Upper lobe of right lung (tissue), 1 donor: Measurements from ENCODE around the gene FOXJ3. TPM values are rescaled to one million over a fixed set of nuclear protein-coding genes. Genes with fewer than 3 reads are reported as not detected.

ENCODE experiments used
- ATAC-seq: fragments of 200-7000 bp; cut with Tn5 transposase; one replicate; pipeline ENCODE4 v1.9.1; 2020; ENCODE audit warnings: mild to moderate bottlenecking, moderate library complexity
- DNase-seq: peaks from one replicate; pipeline ENCODE4 v3.0.0-alpha.2; 2020
- H3K27ac ChIP-seq: fragments of 200-600 bp; one replicate; pipeline ENCODE4 v1.8.0; 2022
- H3K27me3 ChIP-seq: fragments of 200-600 bp; one replicate; pipeline ENCODE4 v1.8.0; 2022; ENCODE audit warnings: mild to moderate bottlenecking
- H3K36me3 ChIP-seq: fragments of 200-600 bp; one replicate; pipeline ENCODE4 v1.8.0; 2022
- H3K4me1 ChIP-seq: fragments of 200-600 bp; one replicate; pipeline ENCODE4 v1.8.0; 2022
- H3K4me3 ChIP-seq: fragments of 200-600 bp; one replicate; pipeline ENCODE4 v1.8.0; 2022; ENCODE audit warnings: mild to moderate bottlenecking
- H3K9me3 ChIP-seq: fragments of 200-600 bp; one replicate; pipeline ENCODE4 v1.8.0; 2022
- intact Hi-C: fragments of 100-400 bp; cut with DNase I; formaldehyde crosslinking; loops from one replicate; pipeline ENCODE4 v1.11.0; 2022
- total RNA-seq: library from RNA; stranded (reverse); fragmentation: NEBNext Ultra II Directional; extraction: Animal tissue kit (Norgen Biotek cat#: 25700); gene quantifications from one replicate; pipeline ENCODE4 v1.2.1, GENCODE V29; 2021
- TF ChIP-seq, protein P1 (sequence below): fragments of 200-600 bp; IDR thresholded peaks from one replicate; pipeline ENCODE4 v1.8.0; 2022; ENCODE audit warnings: antibody characterized with exemption
- donor health status: DM: no; HTN: yes; CAD: no; lungs with severe emphysema.

Gene FOXJ3
- total RNA-seq, 1 donor from 2014 or later: 47.0 TPM

DNA sequence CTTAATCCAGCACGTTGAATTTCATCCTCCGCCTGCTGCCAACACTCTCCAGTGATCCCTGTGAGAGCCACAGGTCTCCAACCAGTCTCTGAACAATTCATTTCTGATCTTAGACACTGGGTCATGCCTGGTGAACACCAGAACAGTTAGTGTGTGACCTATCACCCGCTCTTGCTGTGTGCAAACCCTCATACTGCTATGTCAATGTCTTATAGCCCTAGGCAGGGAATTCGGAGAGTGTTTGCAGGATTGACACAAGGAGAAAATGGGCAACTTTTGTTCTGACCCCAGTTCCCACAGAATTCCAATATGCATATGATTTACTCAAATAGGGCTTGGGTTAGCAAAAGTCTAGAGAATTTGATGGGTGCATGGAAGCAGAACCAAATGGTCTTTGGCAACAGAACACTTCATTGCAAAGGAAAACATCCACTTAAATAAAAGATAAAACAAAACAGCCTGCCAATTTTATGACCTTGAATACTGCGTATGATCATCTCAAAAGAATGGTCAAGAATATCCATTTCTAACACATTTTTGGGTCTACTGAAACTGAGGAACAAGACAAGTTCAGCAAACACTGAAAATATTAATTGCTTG is 204.9 kb downstream of the FOXJ3 start:
- DNase-seq (no peak), ATAC-seq (no peak)
- H3K4me1 ChIP-seq: no peaks in the 10 kb centered on the region
- H3K36me3 ChIP-seq: no peaks in the 10 kb centered on the region
- no peaks in the 10 kb centered on the region for H3K9me3 ChIP-seq
- intact Hi-C loops: no loop called here
- H3K27me3 ChIP-seq: no peaks in the 10 kb centered on the region
- H3K4me3 ChIP-seq: no peak overlapping the region
- H3K27ac ChIP-seq: no peak overlapping the region
- TF ChIP-seq, protein P1, sequence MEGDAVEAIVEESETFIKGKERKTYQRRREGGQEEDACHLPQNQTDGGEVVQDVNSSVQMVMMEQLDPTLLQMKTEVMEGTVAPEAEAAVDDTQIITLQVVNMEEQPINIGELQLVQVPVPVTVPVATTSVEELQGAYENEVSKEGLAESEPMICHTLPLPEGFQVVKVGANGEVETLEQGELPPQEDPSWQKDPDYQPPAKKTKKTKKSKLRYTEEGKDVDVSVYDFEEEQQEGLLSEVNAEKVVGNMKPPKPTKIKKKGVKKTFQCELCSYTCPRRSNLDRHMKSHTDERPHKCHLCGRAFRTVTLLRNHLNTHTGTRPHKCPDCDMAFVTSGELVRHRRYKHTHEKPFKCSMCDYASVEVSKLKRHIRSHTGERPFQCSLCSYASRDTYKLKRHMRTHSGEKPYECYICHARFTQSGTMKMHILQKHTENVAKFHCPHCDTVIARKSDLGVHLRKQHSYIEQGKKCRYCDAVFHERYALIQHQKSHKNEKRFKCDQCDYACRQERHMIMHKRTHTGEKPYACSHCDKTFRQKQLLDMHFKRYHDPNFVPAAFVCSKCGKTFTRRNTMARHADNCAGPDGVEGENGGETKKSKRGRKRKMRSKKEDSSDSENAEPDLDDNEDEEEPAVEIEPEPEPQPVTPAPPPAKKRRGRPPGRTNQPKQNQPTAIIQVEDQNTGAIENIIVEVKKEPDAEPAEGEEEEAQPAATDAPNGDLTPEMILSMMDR: no peak

DNA sequence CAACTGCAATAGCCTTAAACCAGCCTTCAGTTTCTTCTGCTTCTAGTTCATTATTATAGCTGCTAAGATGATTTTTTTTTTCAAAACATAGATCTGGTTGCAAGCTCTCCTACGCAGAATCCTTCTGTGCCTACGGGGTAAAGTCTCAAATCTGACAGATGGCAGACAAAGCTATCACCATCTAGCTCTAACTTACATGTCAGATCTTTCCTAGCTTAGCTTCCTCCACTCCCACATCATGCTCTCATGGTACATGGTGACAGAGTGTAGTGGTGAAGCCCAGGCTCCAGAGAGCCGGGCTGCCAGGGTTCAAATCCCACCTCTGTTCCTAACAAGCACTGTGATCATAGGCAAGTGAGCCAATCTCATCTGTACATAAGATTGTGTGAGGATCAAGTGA is 206.1 kb downstream of the FOXJ3 start:
- Histone ChIP-seq H3K36me3 (no peaks in the 10 kb centered on the region), H3K27me3 (no peaks in the 10 kb centered on the region), H3K27ac (no peak overlapping the region), H3K4me1 (no peaks in the 10 kb centered on the region), H3K4me3 (no peak overlapping the region), H3K9me3 (no peaks in the 10 kb centered on the region)
- intact Hi-C loops: no loop called here
- TF ChIP-seq, protein P1: no peak
- ATAC-seq: no peak
- no peak for DNase-seq

DNA sequence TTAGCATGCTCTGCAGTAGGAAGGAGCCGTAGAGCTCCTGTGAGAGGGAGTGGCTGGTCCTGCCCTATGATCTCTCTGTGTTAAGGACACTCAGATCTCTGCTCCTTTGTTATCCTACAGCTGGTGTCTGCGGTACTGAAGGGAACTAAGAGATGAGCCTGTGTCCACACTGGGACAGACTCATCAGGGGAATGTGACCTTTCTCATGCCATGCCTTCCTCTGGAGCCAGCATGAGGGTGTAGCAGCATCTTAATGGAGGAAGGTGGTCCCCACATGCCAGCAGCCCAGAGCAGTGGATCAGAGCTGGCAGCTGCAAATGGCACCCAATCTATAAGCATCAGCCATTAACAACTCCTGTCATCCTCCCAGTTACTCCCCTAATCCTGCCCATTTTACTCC is 206.5 kb downstream of the FOXJ3 start:
- ATAC-seq (no peak), DNase-seq (no peak)
- Histone ChIP-seq H3K4me1 (no peaks in the 10 kb centered on the region), H3K4me3 (no peak overlapping the region), H3K9me3 (no peaks in the 10 kb centered on the region), H3K27me3 (no peaks in the 10 kb centered on the region), H3K36me3 (no peaks in the 10 kb centered on the region), H3K27ac (no peak overlapping the region)
- TF ChIP-seq, protein P1: no peak
- intact Hi-C loops: no loop called here

DNA sequence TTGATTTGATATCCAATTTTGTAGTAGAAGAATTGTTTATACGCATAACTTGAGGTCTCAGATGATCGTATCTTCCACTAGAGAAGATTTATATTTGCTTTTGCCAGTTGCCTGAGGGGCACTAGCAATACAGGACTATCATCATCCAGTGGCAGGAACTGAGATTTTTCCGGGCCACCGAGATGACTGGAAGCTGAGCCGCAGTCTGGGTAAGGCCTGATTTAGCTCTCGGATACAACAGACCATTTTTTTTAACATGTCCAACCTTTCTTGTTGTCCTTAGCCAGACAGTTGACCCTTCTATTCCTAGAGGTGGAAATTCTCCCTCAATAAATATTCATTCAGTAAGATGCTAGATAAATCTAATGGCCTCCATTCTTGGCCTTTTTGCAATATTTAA is 207.3 kb downstream of the FOXJ3 start:
- intact Hi-C loops: no loop called here
- TF ChIP-seq, protein P1: no peak
- DNase-seq (no peak), ATAC-seq (no peak)
- Histone ChIP-seq H3K27ac (no peak overlapping the region), H3K27me3 (no peaks in the 10 kb centered on the region), H3K4me1 (no peaks in the 10 kb centered on the region), H3K9me3 (no peaks in the 10 kb centered on the region), H3K36me3 (no peaks in the 10 kb centered on the region), H3K4me3 (no peak overlapping the region)

Other genes with a start within 250 kb of the FOXJ3 start
- gene GUCA2B, start 181.8 kb downstream of the FOXJ3 start, total RNA-seq: not detected
- gene GUCA2A, start 170.5 kb downstream of the FOXJ3 start, total RNA-seq: not detected
- gene RIMKLA, start 45.6 kb upstream of the FOXJ3 start, total RNA-seq: 10.4 TPM
- 1.9 TPM for gene ZMYND12, start 120.8 kb upstream of the FOXJ3 start, total RNA-seq
- 52.8 TPM for gene PPCS, start 121.3 kb upstream of the FOXJ3 start, total RNA-seq
- gene CCDC30, start 128.1 kb upstream of the FOXJ3 start, total RNA-seq: 5.0 TPM